Esophagus muscularis mucosa (tissue), 4 donors: ENCODE data around the gene TBC1D22A.

Experiments used
- EP300 ChIP-seq: sonication (generic); formaldehyde crosslinking; IDR thresholded peaks from one replicate; pipeline ENCODE4 v1.6.1; 2017; ENCODE audit warnings: antibody characterized with exemption
- POLR2A ChIP-seq: fragments of 450-650 bp; IDR thresholded peaks from one replicate; pipeline ENCODE4 v1.6.1; 2017; ENCODE audit warnings: antibody characterized with exemption, moderate library complexity, mild to moderate bottlenecking, low read depth
- POLR2AphosphoS5 ChIP-seq, 2 donors: sonication (generic); formaldehyde crosslinking; IDR thresholded peaks; one replicate each; pipeline ENCODE4 v1.6.1; 2017; ENCODE audit warnings: antibody characterized with exemption in 2 of 2
- TF ChIP-seq, protein P1 (sequence below), 3 experiments: fragments of 200-600 bp in 2 of 3; fragments of 450-650 bp in 1 of 3; sonication (generic) in 2 of 3; IDR thresholded peaks; one replicate each; pipeline ENCODE4 v1.5.1; 2017 to 2019; ENCODE audit warnings: antibody characterized with exemption in 3 of 3, mild to moderate bottlenecking in 2 of 3, moderate library complexity in 1 of 3

DNA sequence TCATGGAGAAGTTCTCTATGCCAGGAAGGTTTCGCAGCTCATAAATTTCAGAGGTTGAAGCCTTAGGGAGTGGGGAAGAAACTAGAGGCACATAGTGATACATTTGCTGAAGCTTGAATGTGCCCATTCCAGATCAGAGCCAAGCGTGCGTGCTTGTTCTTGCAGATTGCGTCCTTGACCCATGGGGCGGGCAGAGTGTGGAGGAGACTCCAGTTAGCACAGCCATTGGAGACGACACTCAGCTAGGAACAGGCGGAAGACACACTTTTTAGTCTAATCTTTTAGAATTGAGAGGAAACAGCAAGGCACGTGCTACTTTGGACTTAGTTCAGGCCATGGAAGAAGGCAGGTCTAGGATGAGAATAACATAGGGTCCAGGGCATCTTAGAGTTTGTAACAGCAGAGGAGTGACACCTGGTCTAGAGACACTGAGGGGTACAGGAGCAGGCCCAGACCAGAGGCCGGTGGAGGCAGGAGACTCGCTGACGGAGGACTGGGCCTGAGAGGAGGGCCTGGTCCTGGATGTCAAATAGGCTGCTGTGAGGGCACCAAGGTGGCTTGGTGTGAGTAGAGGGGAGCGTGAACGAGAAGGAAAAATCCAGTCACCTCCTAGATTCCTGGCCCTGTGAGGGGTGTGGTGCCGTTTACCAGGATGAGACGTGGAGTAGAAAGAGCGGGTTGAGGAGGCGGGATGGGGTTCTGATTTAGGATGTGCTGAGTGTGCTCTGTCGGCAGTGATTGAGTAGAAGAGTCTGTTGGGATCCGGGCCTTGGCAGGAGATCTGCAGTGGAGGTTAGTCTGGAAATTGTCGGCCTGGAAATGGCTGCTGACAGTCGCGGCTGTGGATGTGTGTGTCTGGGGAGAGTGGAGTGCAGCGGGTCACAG is 154.7 kb downstream of the TBC1D22A start:
- no peak for TF ChIP-seq POLR2AphosphoS5 (IDR thresholded peaks at IDR 0.05)
- TF ChIP-seq, protein P1, sequence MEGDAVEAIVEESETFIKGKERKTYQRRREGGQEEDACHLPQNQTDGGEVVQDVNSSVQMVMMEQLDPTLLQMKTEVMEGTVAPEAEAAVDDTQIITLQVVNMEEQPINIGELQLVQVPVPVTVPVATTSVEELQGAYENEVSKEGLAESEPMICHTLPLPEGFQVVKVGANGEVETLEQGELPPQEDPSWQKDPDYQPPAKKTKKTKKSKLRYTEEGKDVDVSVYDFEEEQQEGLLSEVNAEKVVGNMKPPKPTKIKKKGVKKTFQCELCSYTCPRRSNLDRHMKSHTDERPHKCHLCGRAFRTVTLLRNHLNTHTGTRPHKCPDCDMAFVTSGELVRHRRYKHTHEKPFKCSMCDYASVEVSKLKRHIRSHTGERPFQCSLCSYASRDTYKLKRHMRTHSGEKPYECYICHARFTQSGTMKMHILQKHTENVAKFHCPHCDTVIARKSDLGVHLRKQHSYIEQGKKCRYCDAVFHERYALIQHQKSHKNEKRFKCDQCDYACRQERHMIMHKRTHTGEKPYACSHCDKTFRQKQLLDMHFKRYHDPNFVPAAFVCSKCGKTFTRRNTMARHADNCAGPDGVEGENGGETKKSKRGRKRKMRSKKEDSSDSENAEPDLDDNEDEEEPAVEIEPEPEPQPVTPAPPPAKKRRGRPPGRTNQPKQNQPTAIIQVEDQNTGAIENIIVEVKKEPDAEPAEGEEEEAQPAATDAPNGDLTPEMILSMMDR (IDR thresholded peaks at IDR 0.05) = no peak
- no peak for TF ChIP-seq POLR2A
- TF ChIP-seq EP300 = no peak
